ENCODE results near the gene TNIK.

Gene TNIK

GRCh38 chr3:171113716-171114115 is 346.5 kb downstream of the TNIK start:
- no peak overlapping the region for H3K4me3 ChIP-seq (ENCODE audit: low read length, poor library complexity, severe bottlenecking)
- no peaks in the 10 kb centered on the region for H3K79me2 ChIP-seq (ENCODE audit: insufficient read depth, low read length)
- H2AFZ ChIP-seq (ENCODE audit: low read length) = no peak overlapping the region
- H4K20me1 ChIP-seq (ENCODE audit: insufficient read depth, low read length, poor library complexity, severe bottlenecking) = no peaks in the 10 kb centered on the region
- H3F3A ChIP-seq (ENCODE audit: low read depth) = no peaks in the 10 kb centered on the region
- H3K4me1 ChIP-seq (ENCODE audit: insufficient read depth, low read length, poor library complexity, severe bottlenecking) = no peaks in the 10 kb centered on the region
- TF ChIP-seq EZH2phosphoT487 (IDR thresholded peaks at IDR 0.05; ENCODE audit: borderline replicate concordance) = no peak
- TF ChIP-seq CTCF (conservative IDR thresholded peaks at IDR 0.05; ENCODE audit: low read length) = peak; percentile 53
- H3K9me2 ChIP-seq (replicated peaks; ENCODE audit: low read depth, low read length) = no peaks in the 10 kb centered on the region
- H3K27me3 ChIP-seq (ENCODE audit: insufficient read depth, low read length, poor library complexity, severe bottlenecking) = no peaks in the 10 kb centered on the region
- no peak overlapping the region for H3K4me2 ChIP-seq (ENCODE audit: low read depth, low read length, poor library complexity, severe bottlenecking)
- H3K9ac ChIP-seq (ENCODE audit: low read depth, low read length, poor library complexity, severe bottlenecking) = no peak overlapping the region
- H3K9me3 ChIP-seq (ENCODE audit: insufficient read depth, low read depth, low read length) = no peaks in the 10 kb centered on the region
- H3K36me3 ChIP-seq (ENCODE audit: insufficient read depth, low read length) = peaks cover 55% of the 10 kb centered on the region; the same call in 1 of the 2 replicates

- Histone ChIP-seq H3K4me2 (ENCODE audit: low read depth, low read length, poor library complexity, severe bottlenecking) (no peak overlapping the region), H3K4me1 (ENCODE audit: insufficient read depth, low read length, poor library complexity, severe bottlenecking) (no peaks in the 10 kb centered on the region), H3K79me2 (ENCODE audit: insufficient read depth, low read length) (no peaks in the 10 kb centered on the region), H4K20me1 (ENCODE audit: insufficient read depth, low read length, poor library complexity, severe bottlenecking) (no peaks in the 10 kb centered on the region), H3K9me2 (replicated peaks; ENCODE audit: low read depth, low read length) (no peaks in the 10 kb centered on the region), H3K9ac (ENCODE audit: low read depth, low read length, poor library complexity, severe bottlenecking) (no peak overlapping the region), H3K36me3 (ENCODE audit: insufficient read depth, low read length) (peaks cover 79% of the 10 kb centered on the region; the same call in 1 of the 2 replicates), H2AFZ (ENCODE audit: low read length) (no peak overlapping the region), H3F3A (ENCODE audit: low read depth) (no peaks in the 10 kb centered on the region), H3K9me3 (ENCODE audit: insufficient read depth, low read depth, low read length) (no peaks in the 10 kb centered on the region), H3K4me3 (ENCODE audit: low read length, poor library complexity, severe bottlenecking) (no peak overlapping the region), H3K27me3 (ENCODE audit: insufficient read depth, low read length, poor library complexity, severe bottlenecking) (no peaks in the 10 kb centered on the region)
- TF ChIP-seq EZH2phosphoT487 (IDR thresholded peaks at IDR 0.05; ENCODE audit: borderline replicate concordance) = no peak
Observed at GRCh38 chr3:171110715-171111114, 349.5 kb downstream of the TNIK start.

GRCh38 chr3:171108066-171108465 is 352.1 kb downstream of the TNIK start:
- no peak overlapping the region for H3K9ac ChIP-seq (ENCODE audit: low read depth, low read length, poor library complexity, severe bottlenecking)
- no peak overlapping the region for H3K4me2 ChIP-seq (ENCODE audit: low read depth, low read length, poor library complexity, severe bottlenecking)
- H3F3A ChIP-seq (ENCODE audit: low read depth) = no peaks in the 10 kb centered on the region
- H3K79me2 ChIP-seq (ENCODE audit: insufficient read depth, low read length) = no peaks in the 10 kb centered on the region
- no peaks in the 10 kb centered on the region for H3K9me2 ChIP-seq (replicated peaks; ENCODE audit: low read depth, low read length)
- no peaks in the 10 kb centered on the region for H4K20me1 ChIP-seq (ENCODE audit: insufficient read depth, low read length, poor library complexity, severe bottlenecking)
- H3K4me3 ChIP-seq (ENCODE audit: low read length, poor library complexity, severe bottlenecking) = no peak overlapping the region
- no peaks in the 10 kb centered on the region for H3K4me1 ChIP-seq (ENCODE audit: insufficient read depth, low read length, poor library complexity, severe bottlenecking)
- TF ChIP-seq CTCF (conservative IDR thresholded peaks at IDR 0.05; ENCODE audit: low read length) (no peak), EZH2phosphoT487 (IDR thresholded peaks at IDR 0.05; ENCODE audit: borderline replicate concordance) (no peak)
- H3K36me3 ChIP-seq (ENCODE audit: insufficient read depth, low read length) = peaks cover 72% of the 10 kb centered on the region; the same call in 1 of the 2 replicates
- no peak overlapping the region for H2AFZ ChIP-seq (ENCODE audit: low read length)
- no peaks in the 10 kb centered on the region for H3K9me3 ChIP-seq (ENCODE audit: insufficient read depth, low read depth, low read length)
- H3K27me3 ChIP-seq (ENCODE audit: insufficient read depth, low read length, poor library complexity, severe bottlenecking) = no peaks in the 10 kb centered on the region

- H3K27me3 ChIP-seq (ENCODE audit: insufficient read depth, low read length, poor library complexity, severe bottlenecking) = no peaks in the 10 kb centered on the region
- H3K4me1 ChIP-seq (ENCODE audit: insufficient read depth, low read length, poor library complexity, severe bottlenecking) = no peaks in the 10 kb centered on the region
- H3K9me3 ChIP-seq (ENCODE audit: insufficient read depth, low read depth, low read length) = no peaks in the 10 kb centered on the region
- no peaks in the 10 kb centered on the region for H3K79me2 ChIP-seq (ENCODE audit: insufficient read depth, low read length)
- H3K9me2 ChIP-seq (replicated peaks; ENCODE audit: low read depth, low read length) = no peaks in the 10 kb centered on the region
- TF ChIP-seq EZH2phosphoT487 (IDR thresholded peaks at IDR 0.05; ENCODE audit: borderline replicate concordance) (no peak), CTCF (conservative IDR thresholded peaks at IDR 0.05; ENCODE audit: low read length) (no peak)
- H2AFZ ChIP-seq (ENCODE audit: low read length) = no peak overlapping the region
- H3K36me3 ChIP-seq (ENCODE audit: insufficient read depth, low read length) = peaks cover 73% of the 10 kb centered on the region; the same call in 1 of the 2 replicates
- H3K4me3 ChIP-seq (ENCODE audit: low read length, poor library complexity, severe bottlenecking) = no peak overlapping the region
- no peak overlapping the region for H3K4me2 ChIP-seq (ENCODE audit: low read depth, low read length, poor library complexity, severe bottlenecking)
- H3K9ac ChIP-seq (ENCODE audit: low read depth, low read length, poor library complexity, severe bottlenecking) = no peak overlapping the region
- no peaks in the 10 kb centered on the region for H4K20me1 ChIP-seq (ENCODE audit: insufficient read depth, low read length, poor library complexity, severe bottlenecking)
- H3F3A ChIP-seq (ENCODE audit: low read depth) = no peaks in the 10 kb centered on the region
Observed at GRCh38 chr3:171103185-171103584, 357.0 kb downstream of the TNIK start.

Measured in Loucy (cell line).